ENCODE measurements around the gene CHERP. TPM values are rescaled to one million over a fixed set of nuclear protein-coding genes. Genes with fewer than 3 reads are reported as not detected.

The CHERP gene
- total and polyA plus RNA-seq, 2 of the 13 experiments (the other 11 are each of a cell fraction or from before 2014, with no cell fraction given): 4.3 to 5.4 TPM

- TF ChIP-seq ARNT2 (CRISPR knock-in tag; IDR thresholded peaks at IDR 0.05; ENCODE audit: low read depth): peak; percentile 77; the same call in 1 of the 2 replicates
- TF ChIP-seq ZNF83 (CRISPR knock-in tag; IDR thresholded peaks at IDR 0.05; ENCODE audit: borderline replicate concordance): no peak
- TF ChIP-seq NCOA5 (CRISPR knock-in tag; IDR thresholded peaks at IDR 0.05): no peak
- peak; percentile 48; the same call in 1 of the 2 replicates for TF ChIP-seq DNMT1 (CRISPR knock-in tag; IDR thresholded peaks at IDR 0.05)
- peak; percentile 51; the same call in 1 of the 2 replicates for TF ChIP-seq ZNF124 (CRISPR knock-in tag; IDR thresholded peaks at IDR 0.05)
- no peak for TF ChIP-seq CENPBD1 (CRISPR knock-in tag; IDR thresholded peaks at IDR 0.05; ENCODE audit: borderline replicate concordance, low read depth)
- no peak for TF ChIP-seq MTA1 (CRISPR knock-in tag; IDR thresholded peaks at IDR 0.05; ENCODE audit: borderline replicate concordance)
- TF ChIP-seq ZNF768 (CRISPR knock-in tag; IDR thresholded peaks at IDR 0.05): no peak
- no peak for TF ChIP-seq ZNF251 (CRISPR knock-in tag; IDR thresholded peaks at IDR 0.05)
- TF ChIP-seq ZNF639 (CRISPR knock-in tag; conservative IDR thresholded peaks at IDR 0.05): peak; percentile 90
- no peak for TF ChIP-seq ZNF362 (CRISPR knock-in tag; IDR thresholded peaks at IDR 0.05; ENCODE audit: borderline replicate concordance)
- TF ChIP-seq ZFYVE20 (CRISPR knock-in tag; IDR thresholded peaks at IDR 0.05; ENCODE audit: borderline replicate concordance, low read depth): no peak
- no peak; the same call in 1 of the 2 replicates for TF ChIP-seq IKZF5 (CRISPR knock-in tag; IDR thresholded peaks at IDR 0.05)
- TF ChIP-seq CBX1 (IDR thresholded peaks at IDR 0.05; ENCODE audit: low read depth): peak; percentile 17
- TF ChIP-seq FOXM1 (CRISPR knock-in tag; IDR thresholded peaks at IDR 0.05): no peak
- peak; percentile 59; the same call in 1 of the 2 replicates for TF ChIP-seq CBFB (CRISPR knock-in tag; IDR thresholded peaks at IDR 0.05)
- TF ChIP-seq ZNF703 (CRISPR knock-in tag; IDR thresholded peaks at IDR 0.05; ENCODE audit: borderline replicate concordance): no peak
- TF ChIP-seq GMEB2 (CRISPR knock-in tag; IDR thresholded peaks at IDR 0.05; ENCODE audit: low read depth): peak; percentile 72
- no peak for TF ChIP-seq GPBP1L1 (CRISPR knock-in tag; IDR thresholded peaks at IDR 0.05)
- peak; percentile 66; the same call in 1 of the 2 replicates for TF ChIP-seq ZNF580 (CRISPR knock-in tag; IDR thresholded peaks at IDR 0.05; ENCODE audit: borderline replicate concordance, low read depth)
- TF ChIP-seq MED8 (CRISPR knock-in tag; IDR thresholded peaks at IDR 0.05; ENCODE audit: insufficient replicate concordance): no peak
- TF ChIP-seq POLR2AphosphoS2 (IDR thresholded peaks at IDR 0.05; ENCODE audit: low read depth, low read length): no peak
Measured at GRCh38 chr19:16572332-16573211, 30.3 kb upstream of the CHERP start, which contains the start of gene SLC35E1 (continued).

Data from HepG2 (cell line).